ENCODE data around the gene COX8A. TPM values are rescaled to one million over a fixed set of nuclear protein-coding genes. Genes with fewer than 3 reads are reported as not detected.

Gene COX8A
- total and polyA plus RNA-seq, 2 of the 13 experiments (the other 11 are each of a cell fraction or from before 2014, with no cell fraction given), result 202 to 406 TPM

GRCh38 chr11:63974259-63975143, at the start of gene COX8A (continued):
- TF ChIP-seq GMEB2 (CRISPR knock-in tag; IDR thresholded peaks at IDR 0.05; ENCODE audit: low read depth) (no peak), MZF1 (CRISPR knock-in tag; IDR thresholded peaks at IDR 0.05; ENCODE audit: borderline replicate concordance) (peak; percentile 81; the same call in 1 of the 2 replicates), ETV6 (CRISPR knock-in tag; conservative IDR thresholded peaks at IDR 0.05) (peak; percentile 77), YEATS2 (CRISPR knock-in tag; IDR thresholded peaks at IDR 0.05; ENCODE audit: borderline replicate concordance) (peak; percentile 87), HES4 (CRISPR knock-in tag; IDR thresholded peaks at IDR 0.05; ENCODE audit: borderline replicate concordance) (peak; percentile 95), KDM3A (CRISPR knock-in tag; IDR thresholded peaks at IDR 0.05; ENCODE audit: low read depth) (0 out of 2 replicates have a peak, but pooled peaks have one; percentile 25), PRMT3 (CRISPR knock-in tag; IDR thresholded peaks at IDR 0.05; ENCODE audit: borderline replicate concordance, low read depth) (0 out of 2 replicates have a peak, but pooled peaks have one; percentile 33), TBP (CRISPR knock-in tag; IDR thresholded peaks at IDR 0.05) (no peak), ZNF709 (CRISPR knock-in tag; IDR thresholded peaks at IDR 0.05) (peak; percentile 74; the same call in 1 of the 2 replicates), ZNF570 (CRISPR knock-in tag; IDR thresholded peaks at IDR 0.05; ENCODE audit: borderline replicate concordance) (no peak), ZNF446 (CRISPR knock-in tag; IDR thresholded peaks at IDR 0.05) (no peak), MYC (CRISPR knock-in tag; IDR thresholded peaks at IDR 0.05; ENCODE audit: borderline replicate concordance) (peak; percentile 74), ZNF713 (CRISPR knock-in tag; IDR thresholded peaks at IDR 0.05) (no peak), ZNF354B (CRISPR knock-in tag; IDR thresholded peaks at IDR 0.05) (peak; percentile 56; the same call in 1 of the 2 replicates), ZNF607 (CRISPR knock-in tag; IDR thresholded peaks at IDR 0.05; ENCODE audit: borderline replicate concordance) (0 out of 2 replicates have a peak, but pooled peaks have one; percentile 55), SP2 (CRISPR knock-in tag; IDR thresholded peaks at IDR 0.05) (peak; percentile 93), CHD2 (IDR thresholded peaks at IDR 0.05; ENCODE audit: low read depth, low read length) (no peak), TFDP1 (CRISPR knock-in tag; IDR thresholded peaks at IDR 0.05; ENCODE audit: borderline replicate concordance) (peak; percentile 98), ZNF784 (CRISPR knock-in tag; IDR thresholded peaks at IDR 0.05; ENCODE audit: borderline replicate concordance) (peak; percentile 88; the same call in 1 of the 2 replicates), HNF4A (CRISPR knock-in tag; IDR thresholded peaks at IDR 0.05) (no peak; the same call in 1 of the 2 replicates), FOXJ3 (CRISPR knock-in tag; IDR thresholded peaks at IDR 0.05; ENCODE audit: borderline replicate concordance) (peak; percentile 51; the same call in 1 of the 2 replicates)
- TF ChIP-seq, protein P1, sequence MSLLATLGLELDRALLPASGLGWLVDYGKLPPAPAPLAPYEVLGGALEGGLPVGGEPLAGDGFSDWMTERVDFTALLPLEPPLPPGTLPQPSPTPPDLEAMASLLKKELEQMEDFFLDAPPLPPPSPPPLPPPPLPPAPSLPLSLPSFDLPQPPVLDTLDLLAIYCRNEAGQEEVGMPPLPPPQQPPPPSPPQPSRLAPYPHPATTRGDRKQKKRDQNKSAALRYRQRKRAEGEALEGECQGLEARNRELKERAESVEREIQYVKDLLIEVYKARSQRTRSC (CRISPR knock-in tag; IDR thresholded peaks at IDR 0.05; ENCODE audit: low read depth), result no peak
- TF ChIP-seq, protein P2, sequence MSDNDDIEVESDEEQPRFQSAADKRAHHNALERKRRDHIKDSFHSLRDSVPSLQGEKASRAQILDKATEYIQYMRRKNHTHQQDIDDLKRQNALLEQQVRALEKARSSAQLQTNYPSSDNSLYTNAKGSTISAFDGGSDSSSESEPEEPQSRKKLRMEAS (IDR thresholded peaks at IDR 0.05), result peak; percentile 77; the same call in 1 of the 2 replicates

All from HepG2 (cell line).